Vagina (tissue), 2 donors: ENCODE measurements around the gene MAK. TPM values are rescaled to one million over a fixed set of nuclear protein-coding genes. Genes with fewer than 3 reads are reported as not detected.
"Not testable (repeated sequence)": the region's sequence is repeated elsewhere in the genome, so short reads cannot be mapped to it uniquely, and the experiment has no call there.

ENCODE experiments used
- DNase-seq, 2 donors: peaks; one replicate each; pipeline ENCODE4 v3.0.0-alpha.2; 2017; ENCODE audit errors: extremely low spot score in 2 of 2
- H3K27ac ChIP-seq: fragments of 200-600 bp; sonication (generic); one replicate; pipeline ENCODE4 v1.5.1; 2019
- H3K27me3 ChIP-seq: fragments of 200-600 bp; sonication (generic); one replicate; pipeline ENCODE4 v1.5.1; 2019
- H3K36me3 ChIP-seq, 2 donors: fragments of 200-600 bp; sonication (generic); one replicate each; pipeline ENCODE4 v1.5.1; 2017 to 2019
- H3K4me1 ChIP-seq: fragments of 200-600 bp; sonication (generic); one replicate; pipeline ENCODE4 v1.5.1; 2019
- H3K4me3 ChIP-seq, 2 donors: fragments of 200-600 bp; sonication (generic); 1 replicate in 1 of 2; 2 replicates in 1 of 2; pipeline ENCODE4 v1.5.1; 2016 to 2019
- H3K9me3 ChIP-seq: fragments of 200-600 bp; sonication (generic); one replicate; pipeline ENCODE4 v1.5.1; 2019
- POLR2A ChIP-seq, 2 donors: fragments of 450-650 bp; IDR thresholded peaks; one replicate each; pipeline ENCODE4 v1.6.1; 2017; ENCODE audit warnings: antibody characterized with exemption in 2 of 2, mild to moderate bottlenecking in 2 of 2, moderate library complexity in 2 of 2
- POLR2AphosphoS5 ChIP-seq, 2 donors: sonication (generic); formaldehyde crosslinking; IDR thresholded peaks; one replicate each; pipeline ENCODE4 v1.9.0; 2017; ENCODE audit warnings: antibody characterized with exemption in 2 of 2, mild to moderate bottlenecking in 2 of 2, low read depth in 1 of 2; ENCODE audit not compliant: insufficient read depth in 1 of 2
- intact Hi-C: fragments of 100-400 bp; cut with DNase I; formaldehyde crosslinking; loops from one replicate; pipeline ENCODE4 v1.15.1; 2023
- total RNA-seq: library from RNA; depleted of rRNA; stranded (reverse); fragments of >200 nt; gene quantifications from one replicate; pipeline ENCODE4 v1.2.3, GENCODE V29; 2016
- TF ChIP-seq, protein P1 (sequence below), 3 experiments: fragments of 450-650 bp in 2 of 3; fragments of 200-600 bp in 1 of 3; sonication (generic) in 1 of 3; IDR thresholded peaks; one replicate each; pipeline ENCODE4 v1.5.1; 2017 to 2019; ENCODE audit warnings: antibody characterized with exemption in 3 of 3, mild to moderate bottlenecking in 2 of 3, moderate library complexity in 2 of 3

Gene MAK
- total RNA-seq, 1 donor from 2014 or later, result 0.25 TPM

GRCh38 chr6:10877012-10877411 lies 38.7 kb upstream of the MAK start:
- Histone ChIP-seq H3K27me3 (peaks cover 7% of the 10 kb centered on the region), H3K9me3 (no peaks in the 10 kb centered on the region), H3K36me3 (no peaks in the 10 kb centered on the region), H3K4me3 (no peak overlapping the region), H3K4me1 (peaks cover 6% of the 10 kb centered on the region), H3K27ac (no peak overlapping the region)
- TF ChIP-seq, protein P1, sequence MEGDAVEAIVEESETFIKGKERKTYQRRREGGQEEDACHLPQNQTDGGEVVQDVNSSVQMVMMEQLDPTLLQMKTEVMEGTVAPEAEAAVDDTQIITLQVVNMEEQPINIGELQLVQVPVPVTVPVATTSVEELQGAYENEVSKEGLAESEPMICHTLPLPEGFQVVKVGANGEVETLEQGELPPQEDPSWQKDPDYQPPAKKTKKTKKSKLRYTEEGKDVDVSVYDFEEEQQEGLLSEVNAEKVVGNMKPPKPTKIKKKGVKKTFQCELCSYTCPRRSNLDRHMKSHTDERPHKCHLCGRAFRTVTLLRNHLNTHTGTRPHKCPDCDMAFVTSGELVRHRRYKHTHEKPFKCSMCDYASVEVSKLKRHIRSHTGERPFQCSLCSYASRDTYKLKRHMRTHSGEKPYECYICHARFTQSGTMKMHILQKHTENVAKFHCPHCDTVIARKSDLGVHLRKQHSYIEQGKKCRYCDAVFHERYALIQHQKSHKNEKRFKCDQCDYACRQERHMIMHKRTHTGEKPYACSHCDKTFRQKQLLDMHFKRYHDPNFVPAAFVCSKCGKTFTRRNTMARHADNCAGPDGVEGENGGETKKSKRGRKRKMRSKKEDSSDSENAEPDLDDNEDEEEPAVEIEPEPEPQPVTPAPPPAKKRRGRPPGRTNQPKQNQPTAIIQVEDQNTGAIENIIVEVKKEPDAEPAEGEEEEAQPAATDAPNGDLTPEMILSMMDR (IDR thresholded peaks at IDR 0.05), result no peak
- TF ChIP-seq POLR2AphosphoS5 (IDR thresholded peaks at IDR 0.05; ENCODE audit: insufficient read depth in 1 of 2, low read depth in 1 of 2) (no peak), POLR2A (IDR thresholded peaks at IDR 0.05) (no peak)
- DNase-seq, result no peak
- intact Hi-C loops, result no loop called here

DNA sequence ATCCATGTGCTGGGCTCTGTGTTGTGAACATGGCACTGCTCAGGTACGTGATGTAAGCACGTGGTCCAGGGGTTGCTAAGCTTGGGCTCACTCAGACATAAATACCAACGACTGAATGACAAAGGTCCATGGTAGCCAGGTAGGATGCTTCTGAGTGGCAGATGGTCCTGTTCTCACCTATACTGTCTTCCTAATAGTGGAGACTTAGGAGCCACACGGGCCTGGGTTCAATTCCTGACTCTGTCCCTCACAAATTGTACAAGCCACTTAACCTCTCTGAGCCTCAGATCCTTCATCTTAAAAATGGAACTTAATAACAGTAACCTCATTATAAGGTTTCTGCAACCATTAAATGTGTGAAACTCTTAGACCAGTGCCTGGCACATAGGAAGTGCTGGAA lies 36.7 kb upstream of the MAK start:
- no peak for DNase-seq
- no peaks in the 10 kb centered on the region for H3K9me3 ChIP-seq
- TF ChIP-seq, protein P1 (IDR thresholded peaks at IDR 0.05), result no peak
- H3K36me3 ChIP-seq, result no peaks in the 10 kb centered on the region
- H3K27ac ChIP-seq, result no peak overlapping the region
- intact Hi-C loops, result no loop called here
- no peaks in the 10 kb centered on the region for H3K4me1 ChIP-seq
- H3K4me3 ChIP-seq, result no peak overlapping the region
- no peaks in the 10 kb centered on the region for H3K27me3 ChIP-seq

DNA sequence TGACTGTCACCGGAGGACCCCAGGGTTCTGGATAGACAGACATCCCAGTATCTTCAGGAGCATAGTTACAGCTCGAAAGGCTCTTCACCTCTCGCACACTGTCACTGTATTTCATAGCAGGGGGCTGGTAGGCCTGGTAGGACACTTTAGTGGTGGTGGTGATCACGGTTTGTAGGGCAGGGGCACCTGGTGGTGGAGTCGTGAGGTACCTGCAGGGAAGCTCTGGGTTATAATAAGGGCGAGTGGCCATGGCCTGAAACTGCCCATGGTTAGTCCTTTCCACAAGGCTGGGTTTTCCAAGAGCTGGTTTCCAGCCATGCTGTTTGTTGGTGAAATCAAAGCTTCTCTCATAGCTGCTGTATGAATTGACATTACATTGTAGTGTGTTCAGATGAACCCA lies 35.9 kb upstream of the MAK start:
- TF ChIP-seq POLR2A (IDR thresholded peaks at IDR 0.05), result no peak
- TF ChIP-seq, protein P1 (IDR thresholded peaks at IDR 0.05), result no peak
- TF ChIP-seq POLR2AphosphoS5 (IDR thresholded peaks at IDR 0.05; ENCODE audit: insufficient read depth in 1 of 2, low read depth in 1 of 2), result no peak
- H3K4me3 ChIP-seq, result no peak overlapping the region
- no peaks in the 10 kb centered on the region for H3K36me3 ChIP-seq
- no peaks in the 10 kb centered on the region for H3K9me3 ChIP-seq
- H3K27ac ChIP-seq, result no peak overlapping the region
- no peaks in the 10 kb centered on the region for H3K4me1 ChIP-seq
- intact Hi-C loops, result no loop called here
- H3K27me3 ChIP-seq, result no peaks in the 10 kb centered on the region
- no peak for DNase-seq

- no peaks in the 10 kb centered on the region for H3K27me3 ChIP-seq
- intact Hi-C loops, result no loop called here
- TF ChIP-seq, protein P1 (IDR thresholded peaks at IDR 0.05), result no peak
These were observed 35.0 kb upstream of the MAK start for GRCh38 chr6:10873374-10873773.

GRCh38 chr6:10867952-10868351 lies 29.6 kb upstream of the MAK start:
- H3K27me3 ChIP-seq, result no peaks in the 10 kb centered on the region
- no peaks in the 10 kb centered on the region for H3K9me3 ChIP-seq
- no peak for TF ChIP-seq POLR2A (IDR thresholded peaks at IDR 0.05)
- TF ChIP-seq POLR2AphosphoS5 (IDR thresholded peaks at IDR 0.05; ENCODE audit: insufficient read depth in 1 of 2, low read depth in 1 of 2), result no peak
- TF ChIP-seq, protein P1 (IDR thresholded peaks at IDR 0.05), result no peak
- H3K27ac ChIP-seq, result no peak overlapping the region
- H3K4me1 ChIP-seq, result no peaks in the 10 kb centered on the region
- H3K36me3 ChIP-seq, result no peaks in the 10 kb centered on the region
- no peak overlapping the region for H3K4me3 ChIP-seq
- DNase-seq, result no peak
- intact Hi-C loops, result no loop called here

More at GRCh38 chr6:10873374-10873773, 35.0 kb upstream of the MAK start:
- DNase-seq, result no peak
- Histone ChIP-seq H3K4me1 (no peaks in the 10 kb centered on the region), H3K36me3 (no peaks in the 10 kb centered on the region), H3K9me3 (no peaks in the 10 kb centered on the region), H3K4me3 (no peak overlapping the region), H3K27ac (no peak overlapping the region)

DNA sequence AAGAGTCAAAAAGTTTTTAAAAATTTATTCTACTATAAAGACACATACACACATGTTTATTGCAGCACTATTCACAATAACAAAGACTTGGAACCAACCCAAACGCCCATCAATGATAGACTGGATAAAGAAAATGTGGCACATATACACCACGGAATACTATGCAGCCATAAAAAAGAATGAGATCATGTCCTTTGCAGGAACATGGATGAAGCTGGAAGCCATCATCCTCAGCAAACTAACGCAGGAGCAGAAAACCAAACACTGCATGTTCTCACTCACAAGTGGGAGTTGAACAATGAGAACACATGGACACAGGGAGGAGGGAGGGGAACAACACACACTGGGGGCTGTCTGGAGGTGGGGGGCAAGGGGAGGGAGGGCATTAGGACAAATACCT lies 28.4 kb upstream of the MAK start:
- H3K27me3 ChIP-seq, DNase-seq, intact Hi-C loops, H3K4me3 ChIP-seq, H3K27ac ChIP-seq, H3K36me3 ChIP-seq, H3K9me3 ChIP-seq, H3K4me1 ChIP-seq: not testable (repeated sequence)

DNA sequence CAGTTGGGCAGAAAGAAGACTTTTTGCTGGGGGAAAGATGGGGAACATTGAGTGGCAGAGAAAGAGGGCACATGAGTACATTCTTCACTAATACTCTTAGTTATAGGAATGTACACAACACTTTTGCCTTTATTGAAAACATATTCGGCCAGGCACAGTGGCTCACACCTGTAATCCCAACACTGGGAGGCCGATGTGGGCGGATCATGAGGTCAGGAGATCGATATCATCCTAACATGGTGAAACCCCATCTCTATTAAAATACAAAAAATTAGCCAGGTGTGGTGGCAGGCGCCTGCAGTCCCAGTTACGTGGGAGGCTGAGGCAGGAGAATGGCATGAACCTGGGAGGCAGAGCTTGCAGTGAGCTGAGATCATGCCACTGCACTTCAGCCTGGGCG lies 24.7 kb upstream of the MAK start:
- H3K27ac ChIP-seq, DNase-seq, H3K36me3 ChIP-seq, H3K4me3 ChIP-seq, H3K9me3 ChIP-seq, H3K4me1 ChIP-seq, H3K27me3 ChIP-seq, intact Hi-C loops: not testable (repeated sequence)
